Mucosa of gallbladder (tissue), 1 donor: ENCODE results near the gene NSA2. TPM values are rescaled to one million over a fixed set of nuclear protein-coding genes. Genes with fewer than 3 reads are reported as not detected.

ENCODE experiments used
- DNase-seq: peaks from one replicate; pipeline ENCODE4 v3.0.0-alpha.2; 2020; ENCODE audit warnings: low spot score
- total RNA-seq: library from RNA; stranded (reverse); gene quantifications from one replicate; pipeline ENCODE4 v1.2.1, GENCODE V29; 2021
- donor health status: DM: no; HTN: no; CAD: no.

The NSA2 gene
- total RNA-seq, 1 donor from 2014 or later = 56.3 TPM

- no peak for DNase-seq
Measured at GRCh38 chr5:74816875-74817274, 49.8 kb downstream of the NSA2 start.

- no peak for DNase-seq
Measured at GRCh38 chr5:74822288-74822687, 55.2 kb downstream of the NSA2 start.

- no peak for DNase-seq
Measured at GRCh38 chr5:74829413-74829812, 62.4 kb downstream of the NSA2 start.

Other genes with a start within 250 kb of the NSA2 start
- gene ENC1, start 126.5 kb upstream of the NSA2 start, total RNA-seq = 36.0 TPM
- 175 TPM for gene HEXB, start 82.0 kb upstream of the NSA2 start, total RNA-seq
- gene GFM2, start 132 bp upstream of the NSA2 start, total RNA-seq = 21.4 TPM
- gene FAM169A, start 99.1 kb downstream of the NSA2 start, total RNA-seq = 6.0 TPM